H1 (cell line): ENCODE measurements around the gene CIB4. TPM values are rescaled to one million over a fixed set of nuclear protein-coding genes. Genes with fewer than 3 reads are reported as not detected.

ENCODE experiments used
- CTCF ChIA-PET: fragments of 300-600 bp; sonication (Branson Sonifier 250); formaldehyde crosslinking; loops from one replicate; lab custom pipeline; 2021; ENCODE audit not compliant: partially characterized antibody; lab: Charles Lee
- POLR2A ChIA-PET: fragments of 300-600 bp; sonication (Branson Sonifier 250); formaldehyde crosslinking; loops from one replicate; lab custom pipeline; 2021; ENCODE audit warnings: inconsistent platforms; ENCODE audit not compliant: partially characterized antibody; lab: Charles Lee
- DNase-seq, 2 experiments: peaks; one replicate each; pipeline versions ENCODE4 v3.0.0 to v3.0.0-alpha.2; 2010 to 2022; ENCODE audit warnings: low spot score in 2 of 2, low read depth in 1 of 2, mixed read lengths in 1 of 2
- FAIRE-seq: peaks from 2 replicates; lab custom pipeline; 2011; peaks lifted over from hg19 to GRCh38; lab: Jason Lieb, UNC
- H2AFZ ChIP-seq: 2 replicates; pipeline ENCODE4 v1.8.1; 2012; ENCODE audit warnings: low read length, inconsistent platforms
- H2AK5ac ChIP-seq: 2 replicates; pipeline ENCODE4 v1.6.1; 2013; ENCODE audit warnings: low read depth, low read length
- H2BK120ac ChIP-seq: replicated peaks from 2 replicates; pipeline ENCODE3; 2013; ENCODE audit warnings: low read depth, low read length, inconsistent platforms
- H2BK12ac ChIP-seq: 2 replicates; pipeline ENCODE4 v1.6.1; 2013; ENCODE audit warnings: low read depth, low read length
- H2BK15ac ChIP-seq: 2 replicates; pipeline ENCODE4 v1.6.1; 2013; ENCODE audit warnings: low read length
- H2BK20ac ChIP-seq: 2 replicates; pipeline ENCODE4 v1.6.1; 2013; ENCODE audit warnings: low read length
- H2BK5ac ChIP-seq: 2 replicates; pipeline ENCODE4 v1.6.1; 2013; ENCODE audit warnings: low read depth, low read length
- H3K14ac ChIP-seq: 2 replicates; pipeline ENCODE4 v1.6.1; 2013; ENCODE audit warnings: inconsistent platforms; ENCODE audit not compliant: insufficient read length
- H3K18ac ChIP-seq: 2 replicates; pipeline ENCODE4 v1.6.1; 2013; ENCODE audit warnings: low read length; ENCODE audit errors: extremely low read depth
- H3K23ac ChIP-seq: 2 replicates; pipeline ENCODE4 v1.6.1; 2013; ENCODE audit warnings: inconsistent platforms; ENCODE audit not compliant: insufficient read length
- H3K23me2 ChIP-seq: 2 replicates; pipeline ENCODE4 v1.6.1; 2013; ENCODE audit warnings: low read depth, low read length
- H3K27ac ChIP-seq: 2 replicates; pipeline ENCODE4 v1.6.1; 2011; ENCODE audit warnings: low read depth, low read length, inconsistent platforms
- H3K27me3 ChIP-seq, 4 experiments: replicated peaks in 1 of 4; 1 replicate in 1 of 4; 2 replicates in 3 of 4; pipeline versions ENCODE4 v1.6.1 to v1.8.1; 2011 to 2013; ENCODE audit warnings: low read length in 3 of 4, mild to moderate bottlenecking in 3 of 4, inconsistent platforms in 2 of 4, mixed read lengths in 2 of 4, moderate library complexity in 1 of 4; ENCODE audit not compliant: control insufficient read depth in 3 of 4, insufficient read depth in 3 of 4; ENCODE audit errors: extremely low read depth in 1 of 4
- H3K36me3 ChIP-seq, 4 experiments: 2 replicates each; pipeline versions ENCODE4 v1.6.1 to v1.8.1; 2011 to 2013; ENCODE audit warnings: mild to moderate bottlenecking in 4 of 4, low read length in 3 of 4, moderate library complexity in 2 of 4, control low read depth in 1 of 4, inconsistent platforms in 1 of 4; ENCODE audit not compliant: insufficient read depth in 4 of 4, control insufficient read depth in 2 of 4
- H3K4ac ChIP-seq: replicated peaks from 2 replicates; pipeline ENCODE3; 2013; ENCODE audit warnings: low read length, low read depth, mixed read lengths, inconsistent platforms; ENCODE audit not compliant: insufficient read length
- H3K4me1 ChIP-seq, 4 experiments: replicated peaks in 1 of 4; 1 replicate in 1 of 4; 2 replicates in 3 of 4; pipeline versions ENCODE4 v1.6.1 to v1.8.1; 2011 to 2013; ENCODE audit warnings: low read length in 3 of 4, inconsistent platforms in 2 of 4, mixed read lengths in 1 of 4; ENCODE audit not compliant: insufficient read depth in 4 of 4, control insufficient read depth in 3 of 4
- H3K4me2 ChIP-seq, 2 experiments: 2 replicates each; pipeline versions ENCODE4 v1.6.1 to v1.8.1; 2011 to 2013; ENCODE audit warnings: low read depth in 2 of 2, low read length in 2 of 2, control low read depth in 1 of 2, inconsistent platforms in 1 of 2, mild to moderate bottlenecking in 1 of 2; ENCODE audit not compliant: insufficient read depth in 1 of 2
- H3K4me3 ChIP-seq, 4 experiments: fragments of 200-600, 300-600 bp in 1 of 4; sonication (generic), shearing (Covaris generic), sonication (Bioruptor Twin) in 1 of 4; 2 replicates each; pipeline versions ENCODE4 v1.5.1 to v1.8.1; 2011 to 2016; ENCODE audit warnings: low read length in 4 of 4, low read depth in 3 of 4, control low read depth in 2 of 4, inconsistent platforms in 2 of 4, mild to moderate bottlenecking in 2 of 4, mixed read lengths in 1 of 4, moderate library complexity in 1 of 4; ENCODE audit not compliant: insufficient read depth in 2 of 4; ENCODE audit errors: extremely low read depth in 1 of 4
- H3K56ac ChIP-seq: replicated peaks from 2 replicates; pipeline ENCODE3; 2013; ENCODE audit warnings: low read depth, mild to moderate bottlenecking, mixed read lengths, low read length, inconsistent platforms; ENCODE audit not compliant: insufficient read length
- H3K79me1 ChIP-seq: 2 replicates; pipeline ENCODE4 v1.6.1; 2013; ENCODE audit warnings: low read depth, low read length, control low read depth
- H3K79me2 ChIP-seq, 2 experiments: 2 replicates each; pipeline versions ENCODE4 v1.6.1 to v1.8.1; 2012 to 2013; ENCODE audit warnings: low read length in 2 of 2, mild to moderate bottlenecking in 2 of 2, inconsistent platforms in 1 of 2; ENCODE audit not compliant: insufficient read depth in 2 of 2, control insufficient read depth in 1 of 2
- H3K9ac ChIP-seq, 4 experiments: replicated peaks in 1 of 4; 1 replicate in 1 of 4; 2 replicates in 3 of 4; pipeline versions ENCODE4 v1.6.1 to v1.8.1; 2011 to 2013; ENCODE audit warnings: low read depth in 3 of 4, low read length in 3 of 4, control low read depth in 2 of 4, mild to moderate bottlenecking in 2 of 4, moderate library complexity in 2 of 4, inconsistent platforms in 1 of 4; ENCODE audit errors: extremely low read depth in 1 of 4
- H3K9me3 ChIP-seq, 2 experiments: 2 replicates each; pipeline versions ENCODE4 v1.6.1 to v1.8.1; 2012 to 2013; ENCODE audit warnings: mild to moderate bottlenecking in 2 of 2, moderate library complexity in 2 of 2, control low read depth in 1 of 2, inconsistent platforms in 1 of 2, low read depth in 1 of 2, low read length in 1 of 2, mixed read lengths in 1 of 2; ENCODE audit not compliant: insufficient read depth in 2 of 2
- H4K20me1 ChIP-seq, 2 experiments: replicated peaks in 1 of 2; 2 replicates each; pipeline versions ENCODE3 to v1.8.1; 2011 to 2013; ENCODE audit warnings: inconsistent platforms in 2 of 2, low read length in 2 of 2, mild to moderate bottlenecking in 1 of 2; ENCODE audit not compliant: insufficient read depth in 2 of 2, control insufficient read depth in 1 of 2
- H4K5ac ChIP-seq: 2 replicates; pipeline ENCODE4 v1.6.1; 2013; ENCODE audit warnings: low read length, low read depth, mixed read lengths, inconsistent platforms; ENCODE audit not compliant: insufficient read length
- H4K8ac ChIP-seq: 2 replicates; pipeline ENCODE4 v1.8.0; 2013; ENCODE audit warnings: mild to moderate bottlenecking, moderate library complexity, low read length, inconsistent platforms; ENCODE audit not compliant: insufficient read depth; ENCODE audit errors: extremely low read depth
- H4K91ac ChIP-seq: replicated peaks from 2 replicates; pipeline ENCODE3; 2013; ENCODE audit warnings: low read length, mixed read lengths, inconsistent platforms; ENCODE audit not compliant: insufficient read length
- BACH1 ChIP-seq: IDR thresholded peaks from 2 replicates; pipeline ENCODE4 v1.6.1; 2012; ENCODE audit warnings: low read length, improper control_type of control experiment
- CBX8 ChIP-seq: fragments of 300-800, 300-1000 bp; sonication (generic); IDR thresholded peaks from 2 replicates; pipeline ENCODE4 v1.7.1; 2016; ENCODE audit warnings: low read depth, low read length, borderline replicate concordance
- CHD2 ChIP-seq: IDR thresholded peaks from 2 replicates; pipeline ENCODE4 v1.6.1; 2012; ENCODE audit warnings: low read length, improper control_type of control experiment
- SIRT6 ChIP-seq: IDR thresholded peaks from one replicate; pipeline ENCODE4 v1.7.1; 2012; ENCODE audit warnings: low read length, inconsistent platforms
- SIX5 ChIP-seq: IDR thresholded peaks from 2 replicates; pipeline ENCODE4 v1.6.1; 2011; ENCODE audit warnings: mild to moderate bottlenecking, low read depth, low read length
- SUZ12 ChIP-seq: fragments of 200-600 bp; sonication (generic); IDR thresholded peaks from 2 replicates; pipeline ENCODE4 v1.6.1; 2012; ENCODE audit warnings: mild to moderate bottlenecking, inconsistent platforms, low read length, moderate library complexity, mixed read lengths
- TCF12 ChIP-seq: IDR thresholded peaks from 2 replicates; pipeline ENCODE4 v1.6.1; 2011; ENCODE audit warnings: low read depth, mild to moderate bottlenecking, low read length
- WGBS, 2 experiments: shearing (Covaris generic) in 1 of 2; methylation state at CpG; one replicate each; pipeline versions ENCODE4 v1.1.6 to v1.1.7; 2013 to 2015; ENCODE audit warnings: low lambda C conversion rate in 2 of 2, mixed read lengths in 2 of 2, inconsistent platforms in 1 of 2, low coverage in 1 of 2, missing lambda C conversion rate in 1 of 2; ENCODE audit not compliant: insufficient replicate concordance in 2 of 2, insufficient coverage in 1 of 2, insufficient read length in 1 of 2; ENCODE audit errors: extremely low coverage in 1 of 2, missing lambda C conversion rate in 1 of 2; 5-methylcytosine and 5-hydroxymethylcytosine counted together
- polyA plus RNA-seq, 7 experiments: library from polyadenylated mRNA; depleted of rRNA in 3 of 7; stranded (reverse) in 5 of 7; unstranded in 2 of 7; fragments of >200 nt in 5 of 7; fragments of 200-250 nt in 2 of 7; gene quantifications; 1 replicate in 5 of 7; 2 replicates in 1 of 7; 4 replicates in 1 of 7; pipeline versions ENCODE4 v1.2.1 to v1.2.3, GENCODE V29; 2011 to 2013; ENCODE audit warnings: missing spikeins in 2 of 7, mixed read lengths in 2 of 7
- total RNA-seq: library from RNA; stranded (reverse); fragmentation: NEBNext Ultra II Directional; extraction: Animal tissue kit (Norgen Biotek cat#: 25700); gene quantifications from 2 replicates; pipeline ENCODE4 v1.2.1, GENCODE V29; 2021

The CIB4 gene
- total and polyA plus RNA-seq, 2 of the 8 experiments (the other 6 are each of a cell fraction or from before 2014, with no cell fraction given): not detected

DNA sequence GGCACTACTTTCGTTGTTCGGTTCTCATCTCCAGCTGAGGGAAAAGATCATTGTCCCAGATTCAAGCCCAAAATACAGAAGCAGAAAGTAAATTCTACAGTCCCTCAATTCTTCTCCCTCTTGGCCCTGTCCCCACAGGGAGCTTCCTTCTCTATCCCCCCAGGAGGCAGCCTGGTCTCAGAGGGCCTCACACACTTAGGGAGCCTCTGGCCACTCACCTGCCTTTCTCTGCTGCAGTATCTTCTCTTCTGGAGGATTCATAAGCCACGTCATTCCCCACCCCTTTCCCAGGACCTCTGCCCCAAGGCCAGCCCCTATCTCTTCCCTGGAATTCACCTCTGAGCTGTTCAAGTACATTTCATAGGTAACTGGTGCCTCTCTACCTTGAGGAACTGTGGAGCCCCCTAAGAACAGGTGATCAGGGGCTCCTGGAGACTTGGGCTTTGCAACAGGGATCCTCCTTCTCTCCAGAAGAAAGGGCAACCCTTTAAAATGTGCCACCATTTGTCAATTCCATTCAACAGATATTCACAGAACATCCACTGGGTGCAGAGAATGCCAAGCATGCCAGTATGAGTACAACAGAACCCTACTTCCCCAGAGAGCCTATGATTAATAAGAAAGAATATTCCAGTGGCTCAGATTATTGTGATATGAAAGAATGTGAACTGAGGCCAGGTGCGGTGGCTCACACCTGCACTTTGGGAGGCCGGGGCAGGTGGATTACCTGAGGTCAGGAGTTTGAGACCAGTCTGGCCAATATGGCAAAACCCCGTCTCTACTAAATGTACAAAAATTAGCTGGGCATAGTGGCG lies 72.9 kb downstream of the CIB4 start:
- no peaks in the 10 kb centered on the region for H3K9me3 ChIP-seq
- no peak for DNase-seq
- TF ChIP-seq BACH1 (no peak), SIRT6 (no peak), SUZ12 (no peak), CHD2 (no peak), SIX5 (no peak), TCF12 (no peak), CBX8 (no peak)
- TF ChIP-seq, all 59 proteins: peak for 0
- Histone ChIP-seq H3K79me1 (no peaks in the 10 kb centered on the region), H4K5ac (no peak overlapping the region), H3K56ac (no peak overlapping the region), H4K91ac (no peak overlapping the region), H2BK15ac (no peak overlapping the region), H2AK5ac (no peak overlapping the region), H2AFZ (no peak overlapping the region), H3K27ac (no peak overlapping the region), H3K79me2 (no peaks in the 10 kb centered on the region), H2BK12ac (no peak overlapping the region), H2BK120ac (no peak overlapping the region), H2BK5ac (no peak overlapping the region), H3K4me1 (peaks cover 6 to 9% (median 8%) of the 10 kb centered on the region in 4 experiments; a peak in 5 of 7 replicates), H3K23me2 (no peaks in the 10 kb centered on the region), H3K4me2 (peak overlapping the region in 1 of 2 experiments; percentile 8; a peak in 2 of 4 replicates), H3K4ac (no peak overlapping the region), H4K8ac (no peak overlapping the region), H3K27me3 (no peaks in the 10 kb centered on the region; a peak in 3 of 7 replicates), H3K23ac (no peak overlapping the region), H3K4me3 (peak overlapping the region in 1 of 4 experiments; percentile 14; a peak in 1 of 8 replicates), H3K14ac (no peak overlapping the region), H4K20me1 (no peaks in the 10 kb centered on the region), H3K36me3 (no peaks in the 10 kb centered on the region), H3K9ac (peak overlapping the region in 1 of 4 experiments; percentile 8; a peak in 2 of 7 replicates), H3K18ac (no peak overlapping the region; the same call in 1 of the 2 replicates), H2BK20ac (no peak overlapping the region)
- POLR2A ChIA-PET: interaction anchor here (1.2 kb wide), 1 partner anchor 8 kb away, joined by 3 read pairs; no protein-coding TSS in a partner anchor
- WGBS, 2 experiments: 72% methylated on average over 7 of the region's 7 CpGs; no CpG with 5 or more reads in 1 of the 2 experiments
- CTCF ChIA-PET: interaction anchor here (1.1 to 2.1 kb wide), 3 partner anchors 9 to 13 kb away, joined by 3 to 10 read pairs (median 4); no protein-coding TSS in a partner anchor
- no peak for FAIRE-seq
